ENCODE measurements around the gene ATG5.

Gene ATG5

DNA sequence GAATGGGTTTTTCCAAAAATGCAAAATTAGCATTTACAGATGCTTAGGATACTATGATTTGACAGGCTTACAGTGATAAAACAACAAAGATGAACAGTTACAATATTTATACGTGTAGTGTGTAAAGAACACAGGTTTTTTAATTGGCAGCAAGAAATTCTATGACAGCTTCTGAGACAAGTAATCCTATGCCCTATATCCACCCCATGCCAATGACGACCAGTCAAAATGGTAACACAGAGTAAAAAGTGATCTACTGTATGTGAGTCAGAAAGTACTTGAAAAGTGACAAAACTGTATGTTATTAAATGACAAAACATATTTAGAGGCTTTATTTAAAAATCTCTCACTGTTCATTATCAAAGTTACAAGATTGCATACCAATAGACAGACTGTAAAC is 139.9 kb downstream of the ATG5 start:
- DNase-seq (ENCODE audit: low read depth), result no peak
- TF ChIP-seq, protein P1, sequence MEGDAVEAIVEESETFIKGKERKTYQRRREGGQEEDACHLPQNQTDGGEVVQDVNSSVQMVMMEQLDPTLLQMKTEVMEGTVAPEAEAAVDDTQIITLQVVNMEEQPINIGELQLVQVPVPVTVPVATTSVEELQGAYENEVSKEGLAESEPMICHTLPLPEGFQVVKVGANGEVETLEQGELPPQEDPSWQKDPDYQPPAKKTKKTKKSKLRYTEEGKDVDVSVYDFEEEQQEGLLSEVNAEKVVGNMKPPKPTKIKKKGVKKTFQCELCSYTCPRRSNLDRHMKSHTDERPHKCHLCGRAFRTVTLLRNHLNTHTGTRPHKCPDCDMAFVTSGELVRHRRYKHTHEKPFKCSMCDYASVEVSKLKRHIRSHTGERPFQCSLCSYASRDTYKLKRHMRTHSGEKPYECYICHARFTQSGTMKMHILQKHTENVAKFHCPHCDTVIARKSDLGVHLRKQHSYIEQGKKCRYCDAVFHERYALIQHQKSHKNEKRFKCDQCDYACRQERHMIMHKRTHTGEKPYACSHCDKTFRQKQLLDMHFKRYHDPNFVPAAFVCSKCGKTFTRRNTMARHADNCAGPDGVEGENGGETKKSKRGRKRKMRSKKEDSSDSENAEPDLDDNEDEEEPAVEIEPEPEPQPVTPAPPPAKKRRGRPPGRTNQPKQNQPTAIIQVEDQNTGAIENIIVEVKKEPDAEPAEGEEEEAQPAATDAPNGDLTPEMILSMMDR (IDR thresholded peaks at IDR 0.05; ENCODE audit: low read length, missing control alignments), result no peak
- H3K4me3 ChIP-seq (replicated peaks; ENCODE audit: low read depth, low read length), result no peak overlapping the region

DNA sequence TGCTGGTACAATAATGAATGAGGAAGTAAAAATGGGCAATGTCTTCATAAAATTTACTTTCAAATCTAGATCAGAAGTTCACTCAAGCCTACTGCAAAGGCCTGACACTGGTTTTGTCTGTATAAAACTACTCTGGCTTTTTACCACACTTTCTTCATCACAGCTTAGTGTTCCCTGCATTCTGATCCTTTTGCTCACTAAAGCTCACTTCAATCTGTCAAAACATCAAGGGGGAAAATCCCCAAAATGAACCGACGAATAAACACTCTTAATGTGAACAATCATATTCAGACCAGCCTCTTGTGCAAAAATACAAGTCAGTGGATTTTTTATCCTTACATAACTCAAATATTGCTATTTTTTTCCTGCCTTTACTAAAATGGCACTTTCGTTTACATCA is 140.9 kb downstream of the ATG5 start:
- H3K4me3 ChIP-seq (replicated peaks; ENCODE audit: low read depth, low read length), result no peak overlapping the region
- TF ChIP-seq, protein P1 (IDR thresholded peaks at IDR 0.05; ENCODE audit: low read length, missing control alignments), result no peak
- DNase-seq (ENCODE audit: low read depth), result no peak

DNA sequence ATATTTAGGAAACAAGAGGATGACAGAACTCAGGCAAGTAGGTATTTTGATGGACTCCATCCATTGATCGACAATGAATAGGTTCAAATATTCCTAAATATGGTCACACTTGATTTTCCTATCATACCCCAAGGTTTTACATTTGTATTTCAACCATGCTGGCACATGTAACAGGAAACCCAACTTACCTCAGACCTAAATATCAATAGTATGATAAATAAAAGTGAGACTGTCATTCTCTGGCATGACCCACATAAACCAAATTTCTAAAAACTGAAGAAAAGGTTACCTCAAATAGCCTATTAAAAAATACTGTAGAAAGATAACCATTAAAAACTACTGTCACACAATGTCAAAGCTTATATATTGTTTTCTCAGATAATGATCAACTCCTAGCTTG is 142.1 kb downstream of the ATG5 start:
- H3K4me3 ChIP-seq (replicated peaks; ENCODE audit: low read depth, low read length), result no peak overlapping the region
- TF ChIP-seq, protein P1 (IDR thresholded peaks at IDR 0.05; ENCODE audit: low read length, missing control alignments), result no peak
- DNase-seq (ENCODE audit: low read depth), result no peak

DNA sequence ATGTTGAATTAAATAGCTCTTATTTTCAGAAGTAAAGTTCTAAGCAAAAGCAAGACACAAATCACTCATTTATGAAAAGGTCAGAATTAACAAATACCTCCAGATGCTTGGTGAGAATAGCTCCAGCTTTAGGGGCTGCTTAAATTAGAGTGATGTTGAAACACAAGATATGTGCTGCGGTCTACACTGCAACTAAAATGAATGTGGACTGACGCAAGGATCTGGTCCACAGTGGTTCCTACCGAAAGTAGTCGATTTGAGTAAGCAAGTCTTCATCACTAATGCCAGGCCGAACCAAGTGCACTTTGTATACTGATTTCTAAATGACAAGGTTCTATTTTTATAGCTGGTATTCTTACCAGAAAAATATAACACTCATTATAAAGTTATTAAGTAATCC is 143.1 kb downstream of the ATG5 start:
- TF ChIP-seq, protein P1 (IDR thresholded peaks at IDR 0.05; ENCODE audit: low read length, missing control alignments), result no peak
- no peak overlapping the region for H3K4me3 ChIP-seq (replicated peaks; ENCODE audit: low read depth, low read length)
- DNase-seq (ENCODE audit: low read depth), result no peak

DNA sequence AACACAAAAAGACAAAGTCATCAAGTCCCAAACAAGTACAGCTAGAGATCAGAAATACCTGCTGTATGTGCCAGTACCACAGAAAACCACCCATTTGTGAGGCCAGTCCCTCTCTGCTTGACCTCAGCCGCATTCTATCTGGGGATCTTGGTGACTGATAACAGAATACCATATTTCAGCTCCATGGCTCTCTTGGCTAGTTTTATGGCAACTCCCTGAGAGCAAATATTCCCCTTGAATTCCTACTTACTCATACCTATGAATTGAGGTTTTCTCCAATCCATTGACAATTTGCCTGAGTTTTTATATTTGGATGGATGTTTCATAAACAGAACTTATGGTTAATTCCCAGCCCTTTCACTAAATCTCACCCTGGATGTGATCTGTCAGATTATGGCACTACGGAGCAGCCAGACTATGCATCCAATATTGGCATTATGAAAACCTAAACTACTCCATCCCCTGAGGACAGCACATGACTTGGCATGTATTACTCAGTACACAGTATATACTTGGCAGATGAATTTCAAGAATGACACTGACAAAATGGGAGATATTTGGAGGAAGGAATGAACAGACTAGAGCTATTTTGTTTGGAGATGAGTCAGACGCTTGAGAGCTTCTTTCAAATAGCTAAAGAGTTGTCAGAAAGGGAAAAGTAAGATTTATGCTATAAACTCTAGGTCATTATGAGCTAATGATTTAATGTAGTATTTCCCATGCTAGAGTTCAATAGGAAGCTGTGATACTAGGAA is 143.7 kb downstream of the ATG5 start:
- TF ChIP-seq, protein P1 (IDR thresholded peaks at IDR 0.05; ENCODE audit: low read length, missing control alignments), result no peak
- DNase-seq (ENCODE audit: low read depth), result peak; percentile 58
- no peak overlapping the region for H3K4me3 ChIP-seq (replicated peaks; ENCODE audit: low read depth, low read length)

DNA sequence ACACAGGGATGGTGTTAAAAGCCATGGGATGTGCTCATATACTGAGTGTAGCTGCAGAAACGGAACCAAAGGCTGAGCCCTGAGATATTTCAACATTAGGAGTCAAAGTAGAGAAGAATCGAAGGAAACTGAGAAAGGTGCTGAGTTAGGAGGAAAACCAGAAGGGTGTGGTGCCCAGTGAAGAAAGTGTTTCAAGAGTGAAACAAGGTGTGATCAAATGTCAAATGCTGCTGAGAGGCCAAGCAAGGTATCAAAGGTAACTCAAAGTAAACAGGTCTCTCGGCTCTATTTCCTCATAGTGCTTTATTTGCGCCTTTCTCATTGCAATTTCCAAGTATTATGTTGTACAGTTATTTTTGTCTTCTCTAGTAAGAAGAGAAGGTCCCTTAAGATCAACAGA is 145.4 kb downstream of the ATG5 start:
- no peak for DNase-seq (ENCODE audit: low read depth)
- TF ChIP-seq, protein P1 (IDR thresholded peaks at IDR 0.05; ENCODE audit: low read length, missing control alignments), result no peak
- no peak overlapping the region for H3K4me3 ChIP-seq (replicated peaks; ENCODE audit: low read depth, low read length)

DNA sequence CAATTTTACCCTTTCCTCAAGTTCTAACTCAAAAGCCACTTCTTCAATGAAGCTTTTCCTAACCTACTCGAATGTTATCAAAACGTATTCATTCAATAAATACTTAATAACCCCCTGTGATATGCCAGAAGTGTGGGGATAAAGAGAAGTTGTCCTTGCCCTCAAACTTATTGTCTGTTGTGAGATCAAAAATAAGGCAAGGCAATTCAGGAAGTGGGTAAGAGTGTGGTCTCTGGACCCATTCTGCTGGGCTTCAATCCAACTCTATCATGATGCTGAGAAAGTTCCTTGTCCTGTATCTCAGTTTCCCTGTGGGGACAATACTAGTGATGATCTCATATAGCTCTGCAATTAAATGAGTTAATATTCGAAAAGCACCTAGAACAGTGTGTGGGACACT is 146.7 kb downstream of the ATG5 start:
- no peak overlapping the region for H3K4me3 ChIP-seq (replicated peaks; ENCODE audit: low read depth, low read length)
- TF ChIP-seq, protein P1 (IDR thresholded peaks at IDR 0.05; ENCODE audit: low read length, missing control alignments), result no peak
- DNase-seq (ENCODE audit: low read depth), result no peak

Measured in fibroblast of pulmonary artery (primary cell).